Brain microvascular endothelial cell (primary cell): ENCODE data around the gene USP40.

Experiments used
- DNase-seq: peaks from one replicate; pipeline ENCODE4 v3.0.0-alpha.2; 2020
- H3K27ac ChIP-seq: fragments of 250-450 bp; sonication (Bioruptor Pico); 2 replicates; pipeline ENCODE4 v1.5.1; 2020; ENCODE audit warnings: mild to moderate bottlenecking, moderate library complexity
- H3K27me3 ChIP-seq: fragments of 250-450 bp; sonication (Bioruptor Pico); replicated peaks from 2 replicates; pipeline ENCODE4 v1.5.1; 2020; ENCODE audit warnings: mild to moderate bottlenecking
- H3K36me3 ChIP-seq: fragments of 250-450 bp; sonication (Bioruptor Pico); replicated peaks from 2 replicates; pipeline ENCODE4 v1.5.1; 2020; ENCODE audit warnings: mild to moderate bottlenecking
- H3K4me3 ChIP-seq: 2 replicates; pipeline ENCODE4 v1.5.1; 2011; ENCODE audit warnings: low read depth, mild to moderate bottlenecking, control low read depth, low read length, moderate library complexity
- CTCF ChIP-seq: IDR thresholded peaks from 2 replicates; pipeline ENCODE4 v1.5.1; 2011; ENCODE audit warnings: low read depth, mild to moderate bottlenecking, moderate library complexity, low read length, control low read depth, inconsistent platforms; ENCODE audit errors: missing control alignments
- in situ Hi-C: cut with HindIII; loops from 2 replicates; pipeline ENCODE4 v1.10.0; 2017; ENCODE audit warnings: low sequenced_read_pairs, low pct_ligation_motif_present

The USP40 gene

GRCh38 chr2:233435436-233436190 lies 131.0 kb downstream of the USP40 start:
- H3K27me3 ChIP-seq: no peaks in the 10 kb centered on the region
- peaks cover 6% of the 10 kb centered on the region for H3K36me3 ChIP-seq
- no peak overlapping the region for H3K27ac ChIP-seq
- no peak for DNase-seq
- in situ Hi-C loops: no loop called here
- no peak overlapping the region for H3K4me3 ChIP-seq
- no peak for TF ChIP-seq CTCF

- Histone ChIP-seq H3K36me3 (peaks cover 6% of the 10 kb centered on the region), H3K4me3 (no peak overlapping the region), H3K27me3 (no peaks in the 10 kb centered on the region), H3K27ac (no peak overlapping the region)
- no peak for TF ChIP-seq CTCF
- DNase-seq: no peak
- in situ Hi-C loops: no loop called here
Observed at GRCh38 chr2:233434666-233435330, 131.8 kb downstream of the USP40 start.

- Histone ChIP-seq H3K27me3 (no peaks in the 10 kb centered on the region), H3K27ac (no peak overlapping the region), H3K4me3 (no peak overlapping the region), H3K36me3 (peaks cover 6% of the 10 kb centered on the region)
- no peak for DNase-seq
- TF ChIP-seq CTCF: no peak
- in situ Hi-C loops: no loop called here
Observed at GRCh38 chr2:233433794-233434193, 132.8 kb downstream of the USP40 start.

GRCh38 chr2:233433029-233433428 lies 133.6 kb downstream of the USP40 start:
- Histone ChIP-seq H3K27me3 (no peaks in the 10 kb centered on the region), H3K36me3 (peaks cover 6% of the 10 kb centered on the region), H3K27ac (no peak overlapping the region), H3K4me3 (no peak overlapping the region)
- no peak for TF ChIP-seq CTCF
- DNase-seq: no peak
- in situ Hi-C loops: no loop called here

- Histone ChIP-seq H3K27me3 (no peaks in the 10 kb centered on the region), H3K36me3 (no peaks in the 10 kb centered on the region), H3K27ac (no peak overlapping the region), H3K4me3 (no peak overlapping the region)
- no peak for DNase-seq
- TF ChIP-seq CTCF: no peak
- in situ Hi-C loops: no loop called here
Observed at GRCh38 chr2:233430651-233431050, 135.9 kb downstream of the USP40 start.
